ENCODE measurements around the gene HCFC1R1.

HCFC1R1 gene

GRCh38 chr16:3032624-3033023 is 8.9 kb upstream of the HCFC1R1 start:
- no peak for DNase-seq

- DNase-seq: no peak
Observed at GRCh38 chr16:3030222-3031212, 6.8 kb upstream of the HCFC1R1 start.

- peak; percentile 58 for DNase-seq
Observed at GRCh38 chr16:3029491-3030221, 5.9 kb upstream of the HCFC1R1 start.

- DNase-seq: no peak
Observed at GRCh38 chr16:3028716-3029319, 5.1 kb upstream of the HCFC1R1 start.

- DNase-seq: peak; percentile 88
Observed at GRCh38 chr16:3027983-3028715, 4.4 kb upstream of the HCFC1R1 start.

- DNase-seq: no peak
Observed at GRCh38 chr16:3027489-3027795, 3.7 kb upstream of the HCFC1R1 start.

GRCh38 chr16:3026609-3027488 is 3.1 kb upstream of the HCFC1R1 start:
- DNase-seq: no peak

- no peak for DNase-seq
Observed at GRCh38 chr16:3026003-3026378, 2.2 kb upstream of the HCFC1R1 start.

- DNase-seq: no peak
Observed at GRCh38 chr16:3025032-3026002, 1.6 kb upstream of the HCFC1R1 start.

GRCh38 chr16:3023415-3023668 is 400 bp downstream of the HCFC1R1 start:
- no peak for DNase-seq

- DNase-seq: no peak
Observed at GRCh38 chr16:3022684-3023414, 893 bp downstream of the HCFC1R1 start.

- DNase-seq: peak; percentile 83
Observed at GRCh38 chr16:3022208-3022683, 1.5 kb downstream of the HCFC1R1 start.

GRCh38 chr16:3021449-3022207 is 2.1 kb downstream of the HCFC1R1 start:
- DNase-seq: peak; percentile 76

- DNase-seq: peak; percentile 59
Observed at GRCh38 chr16:3020604-3021448, 2.9 kb downstream of the HCFC1R1 start.

- DNase-seq: peak; percentile 77
Observed at GRCh38 chr16:3020247-3020603, 3.5 kb downstream of the HCFC1R1 start, which contains the start of gene TNFRSF12A. Gene TNFRSF12A, plus strand, starts transcription at chr16:3020368. Its CDS starts 30 bp downstream, at chr16:3020398.

GRCh38 chr16:3019594-3020246 is 4.0 kb downstream of the HCFC1R1 start:
- DNase-seq: no peak

- no peak for DNase-seq
Observed at GRCh38 chr16:3017794-3018506, 5.8 kb downstream of the HCFC1R1 start, which contains the start of gene CLDN6. Gene CLDN6, minus strand, starts transcription at chr16:3018183. Its CDS starts 2,162 bp downstream, at chr16:3016021.
